ENCODE measurements around the gene FPR1. TPM values are rescaled to one million over a fixed set of nuclear protein-coding genes. Genes with fewer than 3 reads are reported as not detected.

The FPR1 gene
- total and polyA plus RNA-seq, 2 of the 4 experiments (the other 2 are of a cell fraction): not detected

- Histone ChIP-seq H4K5ac (ENCODE audit: low read depth, low read length) (no peak overlapping the region), H3K9ac (ENCODE audit: low read depth, low read length) (no peak overlapping the region), H2BK15ac (ENCODE audit: low read depth, low read length) (no peak overlapping the region), H2AFZ (replicated peaks; ENCODE audit: low read length, poor library complexity) (no peak overlapping the region), H3K79me1 (ENCODE audit: low read depth in 1 of 2, low read length in 2 of 2) (no peaks in the 10 kb centered on the region), H3K9me3 (ENCODE audit: control insufficient read depth, insufficient read depth, low read length) (no peaks in the 10 kb centered on the region; the same call in 1 of the 2 replicates), H3K36me3 (ENCODE audit: control insufficient read depth, insufficient read depth, low read length) (no peaks in the 10 kb centered on the region), H2BK20ac (ENCODE audit: low read depth, low read length) (no peak overlapping the region), H3K23ac (ENCODE audit: low read depth, low read length) (no peak overlapping the region), H3K9me1 (ENCODE audit: insufficient read depth, low read length) (no peaks in the 10 kb centered on the region), H2AK5ac (ENCODE audit: low read depth, low read length) (no peak overlapping the region), H2AK9ac (replicated peaks; ENCODE audit: low read depth, low read length, poor library complexity) (no peak overlapping the region), H3K4ac (ENCODE audit: low read depth, low read length) (no peak overlapping the region), H2BK120ac (ENCODE audit: low read depth, low read length) (no peak overlapping the region), H3K14ac (replicated peaks; ENCODE audit: low read depth, low read length) (no peak overlapping the region), H3K4me1 (ENCODE audit: control insufficient read depth, insufficient read depth, low read length) (no peaks in the 10 kb centered on the region), H4K20me1 (ENCODE audit: insufficient read depth, low read length) (no peaks in the 10 kb centered on the region), H3K18ac (ENCODE audit: low read depth, low read length) (no peak overlapping the region), H3K4me2 (ENCODE audit: low read depth, low read length) (no peak overlapping the region), H4K91ac (ENCODE audit: insufficient read depth, low read depth, low read length) (no peak overlapping the region), H2BK5ac (ENCODE audit: low read depth, low read length, poor library complexity, severe bottlenecking) (no peak overlapping the region), H3K56ac (ENCODE audit: extremely low read depth, insufficient read depth, low read length) (no peak overlapping the region), H3K4me3 (ENCODE audit: insufficient read depth, low read depth, low read length) (no peak overlapping the region), H4K8ac (ENCODE audit: low read depth in 2 of 2, low read length in 2 of 2) (no peak overlapping the region), H3K27ac (ENCODE audit: insufficient read depth, low read length) (no peak overlapping the region), H3K27me3 (ENCODE audit: control insufficient read depth, insufficient read depth, low read length) (no peaks in the 10 kb centered on the region)
- intact Hi-C loops (cut with micrococcal nuclease): no loop called here
- ATAC-seq (ENCODE audit: low read depth) (no peak), DNase-seq (no peak)
- dilution Hi-C loops (cut with HindIII; ENCODE audit: low sequenced_read_pairs, unreplicated experiment): no loop called here
- whole genome bisulfite sequencing, 2 experiments (ENCODE audit: extremely low coverage in 2 of 2, insufficient read length in 1 of 2): no CpG with 5 or more reads among the region's 6 CpGs
- in situ Hi-C loops (cut with MboI; ENCODE audit: low sequenced_read_pairs): no loop called here
- no TSS peak for BruUV-seq (replicated peaks)
- POLR2A ChIA-PET (ENCODE audit: unreplicated experiment): no interaction called here
- CTCF ChIA-PET: interaction anchor here (0.6 to 0.9 kb wide), 2 partner anchors 10 to 188 kb away, joined by 3 to 4 read pairs; no protein-coding TSS in a partner anchor
- TF ChIP-seq NFE2L2 (IDR thresholded peaks at IDR 0.05; ENCODE audit: low read depth, low read length): no peak
- no peak for TF ChIP-seq RFX5 (IDR thresholded peaks at IDR 0.05; ENCODE audit: low read depth, low read length)
- TF ChIP-seq CEBPB (IDR thresholded peaks at IDR 0.05; ENCODE audit: low read depth, low read length): no peak
- no peak for TF ChIP-seq POLR2A (IDR thresholded peaks at IDR 0.05; ENCODE audit: low read depth, low read length)
Observed at GRCh38 chr19:51742789-51743188, 8.9 kb downstream of the FPR1 start.
